Measurements from ENCODE around the gene RAD18. TPM values are rescaled to one million over a fixed set of nuclear protein-coding genes. Genes with fewer than 3 reads are reported as not detected.

RAD18 gene
- total and polyA plus RNA-seq, 3 experiments from 2014 or later, result 8.9 to 43.3 (median 38.5) TPM

DNA sequence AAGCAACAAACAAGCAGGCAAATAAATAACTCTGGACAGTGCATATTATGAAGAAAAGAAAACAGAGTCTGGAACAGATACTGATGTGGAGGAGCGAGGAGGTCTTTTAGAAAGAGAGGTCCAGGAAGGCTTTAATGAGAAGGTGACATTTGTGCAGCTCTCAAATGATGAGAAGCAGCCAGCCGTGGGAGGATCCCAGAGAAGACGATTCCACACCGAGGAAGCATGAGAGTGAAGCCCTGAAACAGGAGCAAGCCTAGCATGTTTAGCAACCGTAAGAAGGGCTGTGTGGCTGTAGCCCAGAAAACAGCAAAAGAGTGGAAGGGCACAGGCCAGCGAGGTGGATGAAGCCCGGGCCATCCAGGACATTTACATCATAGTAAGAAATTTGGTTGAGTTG, 93.1 kb downstream of the RAD18 start:
- CTCF ChIA-PET, result no interaction called here
- H3K27me3 ChIP-seq (ENCODE audit: insufficient read depth, low read length, poor library complexity, severe bottlenecking), result no peaks in the 10 kb centered on the region
- H3K36me3 Mint-ChIP-seq, result peaks cover 0 to 4% (median 0%) of the 10 kb centered on the region in 3 donors
- no peaks in the 10 kb centered on the region for H3K36me3 ChIP-seq (ENCODE audit: insufficient read depth, low read length)
- no peak overlapping the region for H3K4me3 Mint-ChIP-seq
- no peaks in the 10 kb centered on the region for H3K9me3 ChIP-seq (ENCODE audit: low read length)
- H3K9me3 Mint-ChIP-seq, result no peaks in the 10 kb centered on the region
- no peaks in the 10 kb centered on the region for H3K4me1 ChIP-seq (ENCODE audit: insufficient read depth, low read length)
- no peak overlapping the region for H3K27ac Mint-ChIP-seq
- no peak for DNase-seq
- peaks cover 0 to 2% of the 10 kb centered on the region in 2 donors for H3K27me3 Mint-ChIP-seq
- no peak overlapping the region for H3K4me3 ChIP-seq (ENCODE audit: low read length)
- no peak overlapping the region for H3K27ac ChIP-seq (ENCODE audit: low read depth, low read length)
- POLR2A ChIA-PET, result no interaction called here
- H3K4me1 Mint-ChIP-seq, result no peaks in the 10 kb centered on the region

GRCh38 chr3:8869613-8870012, 93.7 kb downstream of the RAD18 start:
- H3K27ac ChIP-seq (ENCODE audit: low read depth, low read length), result no peak overlapping the region
- ChIA-PET POLR2A (no interaction called here), CTCF (no interaction called here)
- no peaks in the 10 kb centered on the region for H3K36me3 ChIP-seq (ENCODE audit: insufficient read depth, low read length)
- H3K4me3 ChIP-seq (ENCODE audit: low read length), result no peak overlapping the region
- no peaks in the 10 kb centered on the region for H3K4me1 ChIP-seq (ENCODE audit: insufficient read depth, low read length)
- peaks cover 0 to 2% of the 10 kb centered on the region in 2 donors for H3K27me3 Mint-ChIP-seq
- H3K4me1 Mint-ChIP-seq, result no peaks in the 10 kb centered on the region
- no peaks in the 10 kb centered on the region for H3K27me3 ChIP-seq (ENCODE audit: insufficient read depth, low read length, poor library complexity, severe bottlenecking)
- peaks cover 0 to 5% (median 0%) of the 10 kb centered on the region in 3 donors for H3K36me3 Mint-ChIP-seq
- peak overlapping the region in 2 of 8 donors; percentile 15 to 52 for H3K27ac Mint-ChIP-seq
- H3K4me3 Mint-ChIP-seq, result no peak overlapping the region
- no peaks in the 10 kb centered on the region for H3K9me3 Mint-ChIP-seq
- DNase-seq, result no peak
- no peaks in the 10 kb centered on the region for H3K9me3 ChIP-seq (ENCODE audit: low read length)

- CTCF ChIA-PET, result interaction anchor here (1.0 kb wide), 1 partner anchor 71 kb away, joined by 3 read pairs; no protein-coding TSS in a partner anchor
- no peak overlapping the region for H3K4me3 Mint-ChIP-seq
These were observed 94.3 kb downstream of the RAD18 start for GRCh38 chr3:8868996-8869395.

DNA sequence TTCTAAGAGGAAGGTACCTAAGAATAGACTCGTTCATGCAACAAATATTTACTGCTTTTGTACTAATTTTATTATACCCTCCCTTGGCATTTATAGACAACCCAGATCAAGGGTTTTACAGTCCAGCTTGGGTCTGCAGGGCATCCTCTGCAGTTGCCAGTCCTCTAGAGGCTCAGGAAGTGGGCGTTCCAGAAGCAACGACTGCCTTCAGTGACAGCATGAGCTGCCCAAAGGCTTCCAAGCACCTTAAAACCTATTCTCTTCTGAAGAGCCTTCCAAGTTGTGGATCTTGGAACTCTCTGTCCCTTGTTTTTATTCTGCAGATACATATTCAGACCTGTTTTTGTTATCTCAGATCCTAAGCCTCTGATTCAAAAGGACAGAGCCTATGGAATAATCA, 95.6 kb downstream of the RAD18 start:
- no peaks in the 10 kb centered on the region for H3K9me3 Mint-ChIP-seq
- no peak for DNase-seq
- H3K4me3 ChIP-seq (ENCODE audit: low read length), result no peak overlapping the region

More at GRCh38 chr3:8868996-8869395, 94.3 kb downstream of the RAD18 start:
- Histone ChIP-seq H3K4me3 (ENCODE audit: low read length) (no peak overlapping the region), H3K27ac (ENCODE audit: low read depth, low read length) (no peak overlapping the region), H3K27me3 (ENCODE audit: insufficient read depth, low read length, poor library complexity, severe bottlenecking) (no peaks in the 10 kb centered on the region), H3K36me3 (ENCODE audit: insufficient read depth, low read length) (no peaks in the 10 kb centered on the region), H3K9me3 (ENCODE audit: low read length) (no peaks in the 10 kb centered on the region), H3K4me1 (ENCODE audit: insufficient read depth, low read length) (no peaks in the 10 kb centered on the region)
- Mint-ChIP-seq H3K9me3 (no peaks in the 10 kb centered on the region), H3K36me3 (peaks cover 0 to 7% (median 0%) of the 10 kb centered on the region in 3 donors), H3K4me1 (no peaks in the 10 kb centered on the region), H3K27ac (no peak overlapping the region), H3K27me3 (peaks cover 0 to 2% of the 10 kb centered on the region in 2 donors)
- POLR2A ChIA-PET, result no interaction called here
- no peak for DNase-seq

DNA sequence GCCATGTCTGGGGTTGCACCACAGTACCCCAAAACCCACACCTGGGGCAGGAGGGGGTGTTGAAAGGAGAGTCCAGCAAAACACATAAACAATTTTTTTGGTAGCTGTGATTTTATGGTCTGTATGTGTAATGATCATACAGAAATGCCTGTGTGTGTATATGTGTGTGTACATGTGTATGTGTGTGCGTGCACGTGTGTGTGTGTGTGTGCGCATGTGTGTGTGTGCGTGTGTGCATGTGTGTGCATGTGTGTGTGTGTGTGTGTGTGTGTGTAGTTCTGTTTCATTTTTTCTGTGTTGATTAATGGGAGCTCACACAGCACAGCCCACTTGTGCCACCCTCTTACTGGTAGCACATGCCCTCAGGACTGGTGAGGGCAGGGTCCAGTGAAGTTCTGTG, 97.6 kb downstream of the RAD18 start:
- Histone ChIP-seq H3K27me3 (ENCODE audit: insufficient read depth, low read length, poor library complexity, severe bottlenecking) (no peaks in the 10 kb centered on the region), H3K9me3 (ENCODE audit: low read length) (no peaks in the 10 kb centered on the region), H3K4me1 (ENCODE audit: insufficient read depth, low read length) (no peaks in the 10 kb centered on the region), H3K36me3 (ENCODE audit: insufficient read depth, low read length) (no peaks in the 10 kb centered on the region), H3K4me3 (ENCODE audit: low read length) (no peak overlapping the region), H3K27ac (ENCODE audit: low read depth, low read length) (no peak overlapping the region)
- H3K4me3 Mint-ChIP-seq, result no peak overlapping the region
- H3K27me3 Mint-ChIP-seq, result peaks cover 0 to 2% of the 10 kb centered on the region in 2 donors
- ChIA-PET CTCF (no interaction called here), POLR2A (no interaction called here)
- no peaks in the 10 kb centered on the region for H3K4me1 Mint-ChIP-seq
- peaks cover 0 to 7% (median 0%) of the 10 kb centered on the region in 3 donors for H3K36me3 Mint-ChIP-seq
- H3K27ac Mint-ChIP-seq, result no peak overlapping the region
- DNase-seq, result no peak
- H3K9me3 Mint-ChIP-seq, result no peaks in the 10 kb centered on the region

More for the DNA sequence above, 95.6 kb downstream of the RAD18 start:
- Histone ChIP-seq H3K27me3 (ENCODE audit: insufficient read depth, low read length, poor library complexity, severe bottlenecking) (no peaks in the 10 kb centered on the region), H3K27ac (ENCODE audit: low read depth, low read length) (no peak overlapping the region), H3K36me3 (ENCODE audit: insufficient read depth, low read length) (no peaks in the 10 kb centered on the region), H3K4me1 (ENCODE audit: insufficient read depth, low read length) (no peaks in the 10 kb centered on the region), H3K9me3 (ENCODE audit: low read length) (no peaks in the 10 kb centered on the region)
- CTCF ChIA-PET, result no interaction called here
- Mint-ChIP-seq H3K4me1 (no peaks in the 10 kb centered on the region), H3K27ac (no peak overlapping the region), H3K27me3 (peaks cover 0 to 2% of the 10 kb centered on the region in 2 donors), H3K36me3 (peaks cover 0 to 7% (median 0%) of the 10 kb centered on the region in 3 donors), H3K4me3 (no peak overlapping the region)
- POLR2A ChIA-PET, result no interaction called here

GRCh38 chr3:8864402-8865350, 98.6 kb downstream of the RAD18 start:
- no peaks in the 10 kb centered on the region for H3K4me1 Mint-ChIP-seq
- no peak for DNase-seq
- no peak overlapping the region for H3K27ac ChIP-seq (ENCODE audit: low read depth, low read length)
- H3K27me3 Mint-ChIP-seq, result no peaks in the 10 kb centered on the region
- H3K27ac Mint-ChIP-seq, result peak overlapping the region in 1 of 8 donors; percentile 81
- CTCF ChIA-PET, result no interaction called here
- H3K36me3 ChIP-seq (ENCODE audit: insufficient read depth, low read length), result no peaks in the 10 kb centered on the region
- POLR2A ChIA-PET, result no interaction called here
- no peaks in the 10 kb centered on the region for H3K27me3 ChIP-seq (ENCODE audit: insufficient read depth, low read length, poor library complexity, severe bottlenecking)
- peaks cover 0 to 4% (median 0%) of the 10 kb centered on the region in 3 donors for H3K36me3 Mint-ChIP-seq
- H3K4me3 ChIP-seq (ENCODE audit: low read length), result no peak overlapping the region
- no peaks in the 10 kb centered on the region for H3K4me1 ChIP-seq (ENCODE audit: insufficient read depth, low read length)
- H3K4me3 Mint-ChIP-seq, result no peak overlapping the region
- H3K9me3 Mint-ChIP-seq, result no peaks in the 10 kb centered on the region
- no peaks in the 10 kb centered on the region for H3K9me3 ChIP-seq (ENCODE audit: low read length)

DNA sequence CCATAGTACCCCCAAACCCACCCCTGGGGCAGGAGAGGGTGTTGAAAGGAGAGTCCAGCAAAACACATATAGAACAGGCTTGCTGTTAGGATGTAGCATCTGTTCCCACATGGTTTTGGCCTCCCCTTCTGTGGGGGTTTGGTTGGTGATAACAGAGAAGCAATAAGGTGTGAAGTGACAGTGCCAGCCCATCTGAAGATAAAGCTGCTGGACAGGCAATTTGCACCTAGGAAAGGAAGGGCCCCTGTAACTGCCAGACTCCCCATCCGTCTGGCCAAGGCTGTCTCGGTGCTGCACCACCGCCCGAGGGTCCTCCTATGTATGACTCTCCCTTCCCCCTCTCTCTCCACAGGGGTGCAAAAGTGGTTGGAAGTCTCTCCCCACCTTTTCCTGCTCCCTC, 99.4 kb downstream of the RAD18 start:
- CTCF ChIA-PET, result no interaction called here
- Histone ChIP-seq H3K36me3 (ENCODE audit: insufficient read depth, low read length) (no peaks in the 10 kb centered on the region), H3K27ac (ENCODE audit: low read depth, low read length) (no peak overlapping the region), H3K9me3 (ENCODE audit: low read length) (no peaks in the 10 kb centered on the region), H3K27me3 (ENCODE audit: insufficient read depth, low read length, poor library complexity, severe bottlenecking) (no peaks in the 10 kb centered on the region), H3K4me3 (ENCODE audit: low read length) (no peak overlapping the region), H3K4me1 (ENCODE audit: insufficient read depth, low read length) (no peaks in the 10 kb centered on the region)
- no peaks in the 10 kb centered on the region for H3K9me3 Mint-ChIP-seq
- POLR2A ChIA-PET, result no interaction called here
- no peaks in the 10 kb centered on the region for H3K27me3 Mint-ChIP-seq
- H3K4me1 Mint-ChIP-seq, result no peaks in the 10 kb centered on the region
- no peak overlapping the region for H3K27ac Mint-ChIP-seq
- peaks cover 0 to 4% (median 0%) of the 10 kb centered on the region in 3 donors for H3K36me3 Mint-ChIP-seq
- no peak overlapping the region for H3K4me3 Mint-ChIP-seq
- DNase-seq, result no peak

GRCh38 chr3:8857720-8858367, 105.4 kb downstream of the RAD18 start:
- H3K4me3 Mint-ChIP-seq, result no peak overlapping the region
- no peak for DNase-seq
- no peaks in the 10 kb centered on the region for H3K36me3 ChIP-seq (ENCODE audit: insufficient read depth, low read length)
- H3K27me3 ChIP-seq (ENCODE audit: insufficient read depth, low read length, poor library complexity, severe bottlenecking), result no peaks in the 10 kb centered on the region
- no peaks in the 10 kb centered on the region for H3K4me1 ChIP-seq (ENCODE audit: insufficient read depth, low read length)
- CTCF ChIA-PET, result no interaction called here
- no peaks in the 10 kb centered on the region for H3K9me3 Mint-ChIP-seq
- peaks cover 0 to 7% (median 0%) of the 10 kb centered on the region in 3 donors for H3K36me3 Mint-ChIP-seq
- H3K27me3 Mint-ChIP-seq, result no peaks in the 10 kb centered on the region
- H3K4me1 Mint-ChIP-seq, result no peaks in the 10 kb centered on the region
- no peak overlapping the region for H3K4me3 ChIP-seq (ENCODE audit: low read length)
- POLR2A ChIA-PET, result no interaction called here
- H3K9me3 ChIP-seq (ENCODE audit: low read length), result no peaks in the 10 kb centered on the region
- H3K27ac ChIP-seq (ENCODE audit: low read depth, low read length), result no peak overlapping the region
- H3K27ac Mint-ChIP-seq, result no peak overlapping the region
